SK-N-SH treated with all-trans-retinoic acid at 6 μM for 48 hours (cell line): Measurements from ENCODE around the gene ITIH1.
"Not testable (repeated sequence)": the region's sequence is repeated elsewhere in the genome, so short reads cannot be mapped to it uniquely, and the experiment has no call there.

Experiments
- ATAC-seq: fragments of 200-7000 bp; cut with Tn5 transposase; 3 replicates; pipeline ENCODE4 v1.9.1; 2020; ENCODE audit warnings: mild to moderate bottlenecking, moderate library complexity
- ARNTL ChIP-seq: fragments of 450-650 bp; formaldehyde crosslinking; IDR thresholded peaks from 2 replicates; pipeline ENCODE4 v1.5.0; 2020; ENCODE audit warnings: low read depth, mild to moderate bottlenecking, moderate library complexity, borderline replicate concordance
- BACH2 ChIP-seq: fragments of 250-450 bp; sonication (Bioruptor Pico); IDR thresholded peaks from 2 replicates; pipeline ENCODE4 v1.9.0; 2021; ENCODE audit warnings: mild to moderate bottlenecking, borderline replicate concordance
- CREB5 ChIP-seq: fragments of 250-450 bp; sonication (Bioruptor Pico); IDR thresholded peaks from 2 replicates; pipeline ENCODE4 v1.5.1; 2020; ENCODE audit warnings: low read depth, mild to moderate bottlenecking, moderate library complexity
- CSDC2 ChIP-seq: fragments of 250-450 bp; sonication (Bioruptor Pico); IDR thresholded peaks from 2 replicates; pipeline ENCODE4 v1.5.0; 2020; ENCODE audit warnings: mild to moderate bottlenecking, moderate library complexity
- GLIS3 ChIP-seq: fragments of 250-450 bp; sonication (Bioruptor Pico); IDR thresholded peaks from 2 replicates; pipeline ENCODE4 v1.5.0; 2020; ENCODE audit warnings: mild to moderate bottlenecking, moderate library complexity
- ISL1 ChIP-seq: fragments of 250-450 bp; sonication (Bioruptor Pico); IDR thresholded peaks from 2 replicates; pipeline ENCODE4 v2.1.2; 2022; ENCODE audit warnings: mild to moderate bottlenecking, moderate library complexity
- OSR1 ChIP-seq: fragments of 250-450 bp; sonication (Bioruptor Pico); IDR thresholded peaks from 2 replicates; pipeline ENCODE4 v1.8.0; 2022; ENCODE audit warnings: moderate library complexity, mild to moderate bottlenecking, inconsistent platforms
- PPARA ChIP-seq: fragments of 250-450 bp; sonication (Bioruptor Pico); IDR thresholded peaks from 2 replicates; pipeline ENCODE4 v1.5.0; 2020; ENCODE audit warnings: mild to moderate bottlenecking, borderline replicate concordance
- SNAI2 ChIP-seq: fragments of 250-450 bp; sonication (Bioruptor Pico); IDR thresholded peaks from 2 replicates; pipeline ENCODE4 v1.5.0; 2020; ENCODE audit warnings: mild to moderate bottlenecking, moderate library complexity
- TCF4 ChIP-seq: fragments of 250-450 bp; sonication (Bioruptor Pico); IDR thresholded peaks from 2 replicates; pipeline ENCODE4 v1.8.0; 2021; ENCODE audit warnings: mild to moderate bottlenecking, moderate library complexity, borderline replicate concordance
- TOX ChIP-seq: fragments of 250-450 bp; sonication (Bioruptor Pico); IDR thresholded peaks from 2 replicates; pipeline ENCODE4 v1.8.0; 2021; ENCODE audit warnings: mild to moderate bottlenecking, moderate library complexity, borderline replicate concordance
- ZC3H10 ChIP-seq: fragments of 250-450 bp; sonication (Bioruptor Pico); IDR thresholded peaks from 2 replicates; pipeline ENCODE4 v1.5.1; 2021; ENCODE audit warnings: mild to moderate bottlenecking, moderate library complexity
- ZFP3 ChIP-seq: fragments of 250-450 bp; sonication (Bioruptor Pico); IDR thresholded peaks from 2 replicates; pipeline ENCODE4 v1.5.0; 2020; ENCODE audit warnings: mild to moderate bottlenecking, moderate library complexity
- ZFP30 ChIP-seq: fragments of 450-650 bp; formaldehyde crosslinking; IDR thresholded peaks from 2 replicates; pipeline ENCODE4 v1.5.0; 2022; ENCODE audit warnings: mild to moderate bottlenecking, moderate library complexity
- ZNF565 ChIP-seq: fragments of 450-650 bp; formaldehyde crosslinking; conservative IDR thresholded peaks from 2 replicates; pipeline ENCODE4 v1.5.0; 2020; ENCODE audit warnings: low read depth, mild to moderate bottlenecking, moderate library complexity
- ZNF8 ChIP-seq: fragments of 450-650 bp; formaldehyde crosslinking; IDR thresholded peaks from 2 replicates; pipeline ENCODE4 v1.5.0; 2020; ENCODE audit warnings: mild to moderate bottlenecking, moderate library complexity
- TF ChIP-seq, protein P1 (sequence below): fragments of 250-450 bp; sonication (Bioruptor Pico); IDR thresholded peaks from 2 replicates; pipeline ENCODE4 v1.8.0; 2021; ENCODE audit warnings: low read depth, mild to moderate bottlenecking, moderate library complexity, borderline replicate concordance
- TF ChIP-seq, protein P2 (sequence below): fragments of 250-450 bp; sonication (Bioruptor Pico); IDR thresholded peaks from 2 replicates; pipeline ENCODE4 v1.5.0; 2020; ENCODE audit warnings: mild to moderate bottlenecking, moderate library complexity
- TF ChIP-seq, protein P3 (sequence below): fragments of 250-450 bp; sonication (Bioruptor Pico); IDR thresholded peaks from 2 replicates; pipeline ENCODE4 v1.5.1; 2021; ENCODE audit warnings: mild to moderate bottlenecking, moderate library complexity

The ITIH1 gene, protein sequence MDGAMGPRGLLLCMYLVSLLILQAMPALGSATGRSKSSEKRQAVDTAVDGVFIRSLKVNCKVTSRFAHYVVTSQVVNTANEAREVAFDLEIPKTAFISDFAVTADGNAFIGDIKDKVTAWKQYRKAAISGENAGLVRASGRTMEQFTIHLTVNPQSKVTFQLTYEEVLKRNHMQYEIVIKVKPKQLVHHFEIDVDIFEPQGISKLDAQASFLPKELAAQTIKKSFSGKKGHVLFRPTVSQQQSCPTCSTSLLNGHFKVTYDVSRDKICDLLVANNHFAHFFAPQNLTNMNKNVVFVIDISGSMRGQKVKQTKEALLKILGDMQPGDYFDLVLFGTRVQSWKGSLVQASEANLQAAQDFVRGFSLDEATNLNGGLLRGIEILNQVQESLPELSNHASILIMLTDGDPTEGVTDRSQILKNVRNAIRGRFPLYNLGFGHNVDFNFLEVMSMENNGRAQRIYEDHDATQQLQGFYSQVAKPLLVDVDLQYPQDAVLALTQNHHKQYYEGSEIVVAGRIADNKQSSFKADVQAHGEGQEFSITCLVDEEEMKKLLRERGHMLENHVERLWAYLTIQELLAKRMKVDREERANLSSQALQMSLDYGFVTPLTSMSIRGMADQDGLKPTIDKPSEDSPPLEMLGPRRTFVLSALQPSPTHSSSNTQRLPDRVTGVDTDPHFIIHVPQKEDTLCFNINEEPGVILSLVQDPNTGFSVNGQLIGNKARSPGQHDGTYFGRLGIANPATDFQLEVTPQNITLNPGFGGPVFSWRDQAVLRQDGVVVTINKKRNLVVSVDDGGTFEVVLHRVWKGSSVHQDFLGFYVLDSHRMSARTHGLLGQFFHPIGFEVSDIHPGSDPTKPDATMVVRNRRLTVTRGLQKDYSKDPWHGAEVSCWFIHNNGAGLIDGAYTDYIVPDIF

DNA sequence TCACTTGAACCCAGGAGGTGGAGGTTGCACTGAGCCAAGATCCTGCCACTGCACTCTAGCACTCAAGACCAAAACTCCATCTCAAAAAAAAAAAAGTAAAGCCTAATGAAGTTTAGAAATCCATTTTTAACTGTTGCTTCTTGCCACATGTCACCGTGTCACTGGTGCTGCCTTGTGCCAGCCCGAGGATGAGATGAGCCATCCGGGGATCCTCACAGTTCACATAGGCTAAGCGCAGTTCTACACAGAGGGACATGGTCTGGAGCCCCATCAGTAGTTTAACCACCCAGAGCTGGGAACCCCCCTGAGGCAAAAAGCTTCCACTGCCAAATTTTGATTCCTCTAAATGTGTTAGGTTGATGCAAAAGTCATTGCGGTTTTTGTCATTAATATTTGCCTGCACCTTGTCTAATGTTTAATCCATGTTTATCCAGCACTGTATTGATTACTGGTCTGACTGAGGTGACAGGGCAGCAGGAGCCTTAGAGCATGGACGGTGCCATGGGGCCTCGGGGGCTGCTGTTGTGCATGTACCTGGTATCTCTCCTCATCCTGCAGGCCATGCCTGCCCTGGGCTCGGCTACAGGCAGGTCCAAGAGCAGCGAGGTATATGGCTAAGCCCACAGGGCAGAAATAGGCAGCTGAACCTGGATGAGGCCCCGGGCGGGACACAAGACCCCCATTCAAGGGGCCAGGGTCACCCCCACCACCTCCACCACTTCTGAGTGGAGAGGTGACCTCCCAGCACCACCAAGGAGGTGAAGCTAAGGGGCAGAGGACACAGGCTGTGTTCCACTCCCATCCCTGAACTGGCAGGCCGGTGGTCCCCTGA is at the start of gene ITIH1:
TSS of gene ITIH1 (plus strand) at position 473 of the 832 bp plus-strand sequence. CDS start at position 490, 17 bp downstream.
- ATAC-seq, result no peak
- no peak for TF ChIP-seq OSR1 (CRISPR knock-in tag)
- TF ChIP-seq, protein P1, sequence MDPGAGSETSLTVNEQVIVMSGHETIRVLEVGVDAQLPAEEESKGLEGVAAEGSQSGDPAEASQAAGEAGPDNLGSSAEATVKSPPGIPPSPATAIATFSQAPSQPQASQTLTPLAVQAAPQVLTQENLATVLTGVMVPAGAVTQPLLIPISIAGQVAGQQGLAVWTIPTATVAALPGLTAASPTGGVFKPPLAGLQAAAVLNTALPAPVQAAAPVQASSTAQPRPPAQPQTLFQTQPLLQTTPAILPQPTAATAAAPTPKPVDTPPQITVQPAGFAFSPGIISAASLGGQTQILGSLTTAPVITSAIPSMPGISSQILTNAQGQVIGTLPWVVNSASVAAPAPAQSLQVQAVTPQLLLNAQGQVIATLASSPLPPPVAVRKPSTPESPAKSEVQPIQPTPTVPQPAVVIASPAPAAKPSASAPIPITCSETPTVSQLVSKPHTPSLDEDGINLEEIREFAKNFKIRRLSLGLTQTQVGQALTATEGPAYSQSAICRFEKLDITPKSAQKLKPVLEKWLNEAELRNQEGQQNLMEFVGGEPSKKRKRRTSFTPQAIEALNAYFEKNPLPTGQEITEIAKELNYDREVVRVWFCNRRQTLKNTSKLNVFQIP, result no peak
- no peak for TF ChIP-seq GLIS3 (CRISPR knock-in tag)
- no peak for TF ChIP-seq ZC3H10 (CRISPR knock-in tag)
- TF ChIP-seq ZFP3 (CRISPR knock-in tag), result no peak
- TF ChIP-seq PPARA (CRISPR knock-in tag), result no peak
- no peak for TF ChIP-seq ISL1 (CRISPR knock-in tag)
- TF ChIP-seq CSDC2, result no peak
- no peak for TF ChIP-seq ZNF8 (CRISPR knock-in tag)
- TF ChIP-seq TOX (CRISPR knock-in tag), result no peak
- TF ChIP-seq ZNF565 (CRISPR knock-in tag), result no peak
- TF ChIP-seq ZFP30 (CRISPR knock-in tag), result no peak
- TF ChIP-seq, protein P2, sequence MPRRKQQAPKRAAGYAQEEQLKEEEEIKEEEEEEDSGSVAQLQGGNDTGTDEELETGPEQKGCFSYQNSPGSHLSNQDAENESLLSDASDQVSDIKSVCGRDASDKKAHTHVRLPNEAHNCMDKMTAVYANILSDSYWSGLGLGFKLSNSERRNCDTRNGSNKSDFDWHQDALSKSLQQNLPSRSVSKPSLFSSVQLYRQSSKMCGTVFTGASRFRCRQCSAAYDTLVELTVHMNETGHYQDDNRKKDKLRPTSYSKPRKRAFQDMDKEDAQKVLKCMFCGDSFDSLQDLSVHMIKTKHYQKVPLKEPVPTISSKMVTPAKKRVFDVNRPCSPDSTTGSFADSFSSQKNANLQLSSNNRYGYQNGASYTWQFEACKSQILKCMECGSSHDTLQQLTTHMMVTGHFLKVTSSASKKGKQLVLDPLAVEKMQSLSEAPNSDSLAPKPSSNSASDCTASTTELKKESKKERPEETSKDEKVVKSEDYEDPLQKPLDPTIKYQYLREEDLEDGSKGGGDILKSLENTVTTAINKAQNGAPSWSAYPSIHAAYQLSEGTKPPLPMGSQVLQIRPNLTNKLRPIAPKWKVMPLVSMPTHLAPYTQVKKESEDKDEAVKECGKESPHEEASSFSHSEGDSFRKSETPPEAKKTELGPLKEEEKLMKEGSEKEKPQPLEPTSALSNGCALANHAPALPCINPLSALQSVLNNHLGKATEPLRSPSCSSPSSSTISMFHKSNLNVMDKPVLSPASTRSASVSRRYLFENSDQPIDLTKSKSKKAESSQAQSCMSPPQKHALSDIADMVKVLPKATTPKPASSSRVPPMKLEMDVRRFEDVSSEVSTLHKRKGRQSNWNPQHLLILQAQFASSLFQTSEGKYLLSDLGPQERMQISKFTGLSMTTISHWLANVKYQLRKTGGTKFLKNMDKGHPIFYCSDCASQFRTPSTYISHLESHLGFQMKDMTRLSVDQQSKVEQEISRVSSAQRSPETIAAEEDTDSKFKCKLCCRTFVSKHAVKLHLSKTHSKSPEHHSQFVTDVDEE, result no peak
- no peak for TF ChIP-seq BACH2 (CRISPR knock-in tag)
- TF ChIP-seq, protein P3, sequence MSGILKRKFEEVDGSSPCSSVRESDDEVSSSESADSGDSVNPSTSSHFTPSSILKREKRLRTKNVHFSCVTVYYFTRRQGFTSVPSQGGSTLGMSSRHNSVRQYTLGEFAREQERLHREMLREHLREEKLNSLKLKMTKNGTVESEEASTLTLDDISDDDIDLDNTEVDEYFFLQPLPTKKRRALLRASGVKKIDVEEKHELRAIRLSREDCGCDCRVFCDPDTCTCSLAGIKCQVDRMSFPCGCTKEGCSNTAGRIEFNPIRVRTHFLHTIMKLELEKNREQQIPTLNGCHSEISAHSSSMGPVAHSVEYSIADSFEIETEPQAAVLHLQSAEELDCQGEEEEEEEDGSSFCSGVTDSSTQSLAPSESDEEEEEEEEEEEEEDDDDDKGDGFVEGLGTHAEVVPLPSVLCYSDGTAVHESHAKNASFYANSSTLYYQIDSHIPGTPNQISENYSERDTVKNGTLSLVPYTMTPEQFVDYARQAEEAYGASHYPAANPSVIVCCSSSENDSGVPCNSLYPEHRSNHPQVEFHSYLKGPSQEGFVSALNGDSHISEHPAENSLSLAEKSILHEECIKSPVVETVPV (CRISPR knock-in tag), result no peak
- no peak for TF ChIP-seq ARNTL

DNA sequence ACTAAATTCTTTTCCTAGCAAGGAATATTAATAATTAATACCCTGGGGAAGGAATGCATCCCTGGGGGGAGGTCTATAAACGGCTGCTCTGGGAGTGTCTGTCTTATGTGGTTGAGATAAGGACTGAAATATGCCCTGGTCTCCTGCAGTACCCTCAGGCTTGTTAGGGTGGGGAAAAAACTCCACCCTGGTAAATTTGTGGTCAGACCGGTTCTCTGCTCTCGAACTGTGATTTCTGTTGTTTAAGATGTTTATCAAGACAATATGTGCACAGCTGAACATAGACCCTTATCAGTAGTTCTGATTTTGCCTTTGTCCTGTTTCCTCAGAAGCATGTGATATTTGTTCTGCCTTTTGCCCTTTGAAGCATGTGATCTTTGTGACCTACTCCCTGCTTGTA is 48.6 kb upstream of the ITIH1 start:
- not testable (repeated sequence) for ATAC-seq

- no peak for TF ChIP-seq OSR1 (CRISPR knock-in tag)
- no peak for TF ChIP-seq CSDC2
- TF ChIP-seq CREB5, result no peak
- no peak for TF ChIP-seq TOX (CRISPR knock-in tag)
- TF ChIP-seq TCF4 (CRISPR knock-in tag), result no peak
- TF ChIP-seq ZNF8 (CRISPR knock-in tag), result no peak
- TF ChIP-seq SNAI2 (CRISPR knock-in tag), result no peak
- no peak for TF ChIP-seq ZNF565 (CRISPR knock-in tag)
- TF ChIP-seq BACH2 (CRISPR knock-in tag), result no peak
- TF ChIP-seq ISL1 (CRISPR knock-in tag), result no peak
- ATAC-seq, result no peak
These were observed 46.7 kb upstream of the ITIH1 start for GRCh38 chr3:52730681-52731080.
